Measurements from ENCODE around the gene OAF.

DNA sequence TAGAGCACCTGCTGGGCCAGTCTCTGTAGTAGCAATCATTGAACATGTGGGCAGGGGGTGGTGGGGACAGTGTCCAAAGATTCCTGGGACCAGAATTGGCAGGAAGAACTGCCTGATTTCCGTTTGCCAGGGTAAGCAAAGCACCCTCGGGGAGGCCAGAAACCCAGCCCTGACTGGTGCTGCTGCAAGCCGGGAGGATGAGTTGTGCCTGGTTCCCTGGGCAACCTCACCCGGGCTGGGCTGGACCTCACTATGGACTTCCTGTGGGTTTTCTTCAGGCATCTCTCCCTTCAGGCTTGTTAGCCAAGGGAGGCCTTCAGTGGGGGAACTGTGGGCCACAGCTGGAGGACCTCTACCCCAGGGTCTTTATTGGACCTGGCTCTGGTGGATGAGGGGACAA, 21.1 kb downstream of the OAF start:
- TF ChIP-seq, protein P1, sequence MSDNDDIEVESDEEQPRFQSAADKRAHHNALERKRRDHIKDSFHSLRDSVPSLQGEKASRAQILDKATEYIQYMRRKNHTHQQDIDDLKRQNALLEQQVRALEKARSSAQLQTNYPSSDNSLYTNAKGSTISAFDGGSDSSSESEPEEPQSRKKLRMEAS (IDR thresholded peaks at IDR 0.05), result no peak
- TF ChIP-seq RAD21 (conservative IDR thresholded peaks at IDR 0.05 in 1 of 2, IDR thresholded peaks at IDR 0.05 in 1 of 2) (no peak), POLR2A (IDR thresholded peaks at IDR 0.05; ENCODE audit: low read length) (no peak), EP300 (IDR thresholded peaks at IDR 0.05) (no peak), CEBPB (IDR thresholded peaks at IDR 0.05) (no peak), MYC (IDR thresholded peaks at IDR 0.05; ENCODE audit: borderline replicate concordance, low read length) (no peak), JUNB (IDR thresholded peaks at IDR 0.05) (no peak), KDM1A (IDR thresholded peaks at IDR 0.05; ENCODE audit: low read depth) (no peak), TP53 (CRISPR knock-in tag; IDR thresholded peaks at IDR 0.05) (no peak), NFE2L2 (conservative IDR thresholded peaks at IDR 0.05; ENCODE audit: low read length) (no peak), JUN (IDR thresholded peaks at IDR 0.05) (no peak), GATA3 (IDR thresholded peaks at IDR 0.05; ENCODE audit: borderline replicate concordance) (no peak), CBX2 (IDR thresholded peaks at IDR 0.05; ENCODE audit: borderline replicate concordance, low read depth) (no peak)
- TF ChIP-seq, protein P2, sequence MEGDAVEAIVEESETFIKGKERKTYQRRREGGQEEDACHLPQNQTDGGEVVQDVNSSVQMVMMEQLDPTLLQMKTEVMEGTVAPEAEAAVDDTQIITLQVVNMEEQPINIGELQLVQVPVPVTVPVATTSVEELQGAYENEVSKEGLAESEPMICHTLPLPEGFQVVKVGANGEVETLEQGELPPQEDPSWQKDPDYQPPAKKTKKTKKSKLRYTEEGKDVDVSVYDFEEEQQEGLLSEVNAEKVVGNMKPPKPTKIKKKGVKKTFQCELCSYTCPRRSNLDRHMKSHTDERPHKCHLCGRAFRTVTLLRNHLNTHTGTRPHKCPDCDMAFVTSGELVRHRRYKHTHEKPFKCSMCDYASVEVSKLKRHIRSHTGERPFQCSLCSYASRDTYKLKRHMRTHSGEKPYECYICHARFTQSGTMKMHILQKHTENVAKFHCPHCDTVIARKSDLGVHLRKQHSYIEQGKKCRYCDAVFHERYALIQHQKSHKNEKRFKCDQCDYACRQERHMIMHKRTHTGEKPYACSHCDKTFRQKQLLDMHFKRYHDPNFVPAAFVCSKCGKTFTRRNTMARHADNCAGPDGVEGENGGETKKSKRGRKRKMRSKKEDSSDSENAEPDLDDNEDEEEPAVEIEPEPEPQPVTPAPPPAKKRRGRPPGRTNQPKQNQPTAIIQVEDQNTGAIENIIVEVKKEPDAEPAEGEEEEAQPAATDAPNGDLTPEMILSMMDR (IDR thresholded peaks at IDR 0.05), result no peak

All from A549 (cell line).